Calu3 (cell line): ENCODE measurements around the gene MUL1. TPM values are rescaled to one million over a fixed set of nuclear protein-coding genes. Genes with fewer than 3 reads are reported as not detected.

Experiments
- BruUV-seq: library from RNA; stranded (reverse); fragments of 400-500 nt; replicated peaks from 2 replicates; lab custom pipeline; 2021; lab: Mats Ljungman, UMichigan
- CTCF ChIA-PET: fragments of 300-600 bp; sonication (Branson Sonifier 250); formaldehyde crosslinking; loops from one replicate; lab custom pipeline; 2022; ENCODE audit warnings: antibody characterized with exemption; lab: Charles Lee
- DNase-seq: peaks from one replicate; pipeline ENCODE4 v3.0.0; 2022
- H3K27ac Mint-ChIP-seq: one replicate; pipeline ENCODE4 v1.8.0; 2022; ENCODE audit warnings: mixed read lengths; ENCODE audit not compliant: unreplicated experiment
- H3K27me3 Mint-ChIP-seq: one replicate; pipeline ENCODE4 v1.8.0; 2022; ENCODE audit warnings: mixed read lengths; ENCODE audit not compliant: unreplicated experiment
- H3K36me3 Mint-ChIP-seq: one replicate; pipeline ENCODE4 v1.8.0; 2022; ENCODE audit warnings: mild to moderate bottlenecking, moderate library complexity, mixed read lengths; ENCODE audit not compliant: insufficient read depth, unreplicated experiment
- H3K4me1 Mint-ChIP-seq: one replicate; pipeline ENCODE4 v1.8.0; 2022; ENCODE audit warnings: mild to moderate bottlenecking, low read depth, mixed read lengths; ENCODE audit not compliant: unreplicated experiment
- H3K4me3 Mint-ChIP-seq: one replicate; pipeline ENCODE4 v1.8.0; 2022; ENCODE audit warnings: mild to moderate bottlenecking, low read depth, moderate library complexity, mixed read lengths; ENCODE audit not compliant: unreplicated experiment
- H3K9me3 Mint-ChIP-seq: one replicate; pipeline ENCODE4 v1.8.0; 2022; ENCODE audit warnings: low read depth, mixed read lengths; ENCODE audit not compliant: unreplicated experiment
- intact Hi-C: fragments of 100-400 bp; cut with micrococcal nuclease; formaldehyde crosslinking; loops from one replicate; pipeline ENCODE4 v1.10.0; 2022; ENCODE audit not compliant: unreplicated experiment
- total RNA-seq: library from RNA; stranded (reverse); gene quantifications from 2 replicates; pipeline ENCODE4 v1.2.3, GENCODE V29; 2022
- TF ChIP-seq, protein P1 (sequence below): fragments of 200-600 bp; IDR thresholded peaks from one replicate; pipeline ENCODE4 v1.8.0; 2022; ENCODE audit warnings: antibody characterized with exemption; ENCODE audit not compliant: unreplicated experiment

Gene MUL1
- total RNA-seq, 1 experiment from 2014 or later, result 21.9 TPM

DNA sequence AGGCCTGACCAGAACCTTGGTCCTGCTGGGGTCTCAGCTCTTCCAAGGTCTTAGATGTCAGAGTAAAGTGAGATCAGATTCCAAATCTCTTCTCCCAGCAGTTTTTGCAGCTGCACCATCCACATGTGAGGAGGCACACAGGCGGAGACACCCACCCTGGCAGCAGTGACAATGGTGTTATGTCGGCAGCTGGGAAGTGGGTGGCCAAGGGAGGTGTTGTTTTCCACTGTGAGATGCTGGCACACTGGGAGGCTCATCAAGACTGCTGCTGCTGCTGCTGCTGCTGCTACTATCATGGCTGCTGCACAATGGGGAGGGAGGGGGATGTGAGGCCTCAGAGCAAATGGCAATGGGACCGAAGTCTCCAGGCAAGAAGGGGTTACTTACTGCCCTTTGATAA is 45.6 kb downstream of the MUL1 start:
- TF ChIP-seq, protein P1, sequence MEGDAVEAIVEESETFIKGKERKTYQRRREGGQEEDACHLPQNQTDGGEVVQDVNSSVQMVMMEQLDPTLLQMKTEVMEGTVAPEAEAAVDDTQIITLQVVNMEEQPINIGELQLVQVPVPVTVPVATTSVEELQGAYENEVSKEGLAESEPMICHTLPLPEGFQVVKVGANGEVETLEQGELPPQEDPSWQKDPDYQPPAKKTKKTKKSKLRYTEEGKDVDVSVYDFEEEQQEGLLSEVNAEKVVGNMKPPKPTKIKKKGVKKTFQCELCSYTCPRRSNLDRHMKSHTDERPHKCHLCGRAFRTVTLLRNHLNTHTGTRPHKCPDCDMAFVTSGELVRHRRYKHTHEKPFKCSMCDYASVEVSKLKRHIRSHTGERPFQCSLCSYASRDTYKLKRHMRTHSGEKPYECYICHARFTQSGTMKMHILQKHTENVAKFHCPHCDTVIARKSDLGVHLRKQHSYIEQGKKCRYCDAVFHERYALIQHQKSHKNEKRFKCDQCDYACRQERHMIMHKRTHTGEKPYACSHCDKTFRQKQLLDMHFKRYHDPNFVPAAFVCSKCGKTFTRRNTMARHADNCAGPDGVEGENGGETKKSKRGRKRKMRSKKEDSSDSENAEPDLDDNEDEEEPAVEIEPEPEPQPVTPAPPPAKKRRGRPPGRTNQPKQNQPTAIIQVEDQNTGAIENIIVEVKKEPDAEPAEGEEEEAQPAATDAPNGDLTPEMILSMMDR, result no peak
- DNase-seq, result no peak
- Mint-ChIP-seq H3K9me3 (peaks cover 3% of the 10 kb centered on the region), H3K4me3 (no peak overlapping the region), H3K27me3 (peaks cover 39% of the 10 kb centered on the region), H3K36me3 (no peaks in the 10 kb centered on the region), H3K27ac (no peak overlapping the region), H3K4me1 (no peaks in the 10 kb centered on the region)
- CTCF ChIA-PET, result no interaction called here
- BruUV-seq, result no TSS peak
- intact Hi-C loops, result no loop called here

DNA sequence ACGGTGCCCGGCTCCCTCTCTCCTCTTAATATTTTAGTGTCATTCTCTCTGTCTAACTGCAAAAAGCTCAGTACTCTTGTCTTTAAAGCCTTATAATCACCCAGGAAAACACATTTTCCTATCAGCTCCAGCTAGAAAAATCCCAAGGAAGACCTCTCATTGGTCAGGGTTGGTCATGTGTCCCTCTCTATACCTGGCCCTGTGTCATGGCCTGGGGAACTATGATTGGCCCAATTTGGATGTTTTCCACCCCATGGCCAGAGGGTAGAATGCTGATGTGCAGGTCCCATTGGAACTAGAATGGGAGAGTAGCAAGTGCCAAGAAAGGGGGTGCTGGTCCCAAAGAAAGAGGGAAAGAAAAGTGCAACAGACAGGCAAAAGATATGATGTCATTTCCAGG is 49.2 kb downstream of the MUL1 start:
- Mint-ChIP-seq H3K9me3 (peaks cover 3% of the 10 kb centered on the region), H3K4me3 (no peak overlapping the region), H3K4me1 (no peaks in the 10 kb centered on the region), H3K27ac (no peak overlapping the region), H3K36me3 (no peaks in the 10 kb centered on the region), H3K27me3 (peaks cover 37% of the 10 kb centered on the region)
- no peak for DNase-seq
- TF ChIP-seq, protein P1, result no peak
- intact Hi-C loops, result no loop called here
- no TSS peak for BruUV-seq
- CTCF ChIA-PET, result interaction anchor here (0.5 kb wide), 1 partner anchor 305 kb away, joined by 6 read pairs; no protein-coding TSS in a partner anchor

DNA sequence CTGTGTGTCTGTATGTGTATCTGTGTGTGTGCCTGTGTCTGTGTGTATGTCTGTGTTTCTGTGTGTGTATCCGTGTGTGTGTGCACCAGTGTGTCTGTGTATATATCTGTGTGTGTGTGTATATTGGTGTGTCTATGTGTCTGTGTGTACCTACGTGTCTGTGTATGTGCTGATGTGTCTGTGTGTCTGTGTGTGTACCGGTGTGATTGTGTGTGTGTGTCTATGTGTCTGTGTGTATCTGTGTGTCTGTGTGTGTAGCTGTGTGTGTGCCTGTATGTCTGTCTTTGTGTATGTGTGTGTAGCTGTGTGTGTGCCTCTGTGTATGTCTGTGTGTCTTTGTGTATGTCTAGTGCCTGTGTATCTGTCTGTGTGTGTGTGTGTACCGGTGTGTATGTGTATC is 53.9 kb downstream of the MUL1 start:
- no TSS peak for BruUV-seq
- H3K4me3 Mint-ChIP-seq, result no peak overlapping the region
- H3K36me3 Mint-ChIP-seq, result no peaks in the 10 kb centered on the region
- intact Hi-C loops, result no loop called here
- CTCF ChIA-PET, result interaction anchor here (0.6 kb wide), 1 partner anchor 347 kb away, joined by 3 read pairs; no protein-coding TSS in a partner anchor
- TF ChIP-seq, protein P1, result no peak
- no peak overlapping the region for H3K27ac Mint-ChIP-seq
- H3K4me1 Mint-ChIP-seq, result no peaks in the 10 kb centered on the region
- no peaks in the 10 kb centered on the region for H3K9me3 Mint-ChIP-seq
- no peak for DNase-seq
- H3K27me3 Mint-ChIP-seq, result peaks cover 33% of the 10 kb centered on the region

DNA sequence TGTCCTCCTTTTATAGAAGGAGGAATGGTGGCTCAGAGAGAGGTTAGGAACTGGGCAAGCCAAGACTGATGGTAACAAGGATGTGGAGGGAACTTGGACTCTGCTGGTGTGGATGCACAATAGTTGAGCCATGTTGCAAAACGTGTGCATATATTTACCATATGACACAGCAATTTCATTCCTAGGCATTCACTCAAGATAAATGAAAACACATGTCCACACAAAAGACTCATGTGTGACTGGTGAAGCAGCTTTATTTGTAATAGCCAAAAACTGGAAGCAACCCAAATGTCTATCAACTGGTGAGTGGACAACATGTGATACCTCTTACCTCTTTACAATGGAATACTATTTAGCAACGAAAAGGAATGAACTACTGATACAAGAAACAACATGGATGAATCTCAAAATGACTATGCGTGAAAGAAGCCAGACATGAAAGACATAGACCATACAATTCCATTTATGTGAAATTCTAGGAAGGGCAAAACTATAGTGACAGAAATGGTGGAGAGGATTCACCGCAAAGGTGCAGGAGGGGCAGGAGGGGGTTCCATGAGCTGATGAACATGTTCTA is 58.1 kb downstream of the MUL1 start:
- CTCF ChIA-PET, result no interaction called here
- intact Hi-C loops, result no loop called here
- DNase-seq, result no peak
- H3K9me3 Mint-ChIP-seq, result no peaks in the 10 kb centered on the region
- no peak overlapping the region for H3K27ac Mint-ChIP-seq
- peaks cover 21% of the 10 kb centered on the region for H3K27me3 Mint-ChIP-seq
- no peak overlapping the region for H3K4me3 Mint-ChIP-seq
- no peaks in the 10 kb centered on the region for H3K36me3 Mint-ChIP-seq
- no TSS peak for BruUV-seq
- TF ChIP-seq, protein P1, result no peak
- H3K4me1 Mint-ChIP-seq, result peaks cover 10% of the 10 kb centered on the region

Other genes starting within 250 kb of the MUL1 start
- not detected in 2 replicates for gene VWA5B1, start 217.3 kb downstream of the MUL1 start, total RNA-seq
- 56.0 and 66.0 TPM in 2 replicates for gene CAMK2N1, start 21.9 kb downstream of the MUL1 start, total RNA-seq
- not detected in 2 replicates for gene FAM43B, start 44.4 kb upstream of the MUL1 start, total RNA-seq
- 7.4 and 9.0 TPM in 2 replicates for gene CDA, start 80.9 kb upstream of the MUL1 start, total RNA-seq
- 11.2 and 11.9 TPM in 2 replicates for gene PINK1, start 125.3 kb upstream of the MUL1 start, total RNA-seq
- 266 and 278 TPM in 2 replicates for gene DDOST, start 153.2 kb upstream of the MUL1 start, total RNA-seq
- not detected in 2 replicates for gene KIF17, start 209.9 kb upstream of the MUL1 start, total RNA-seq
- gene SH2D5, start 224.6 kb upstream of the MUL1 start, total RNA-seq, result 2.7 and 3.8 TPM in 2 replicates